Activated T-cell treated with anti-CD3 and anti-CD28 coated beads, Interleukin-2, amount 50 U/mL, for 4 hours (primary cell): ENCODE data around the gene CYFIP2. TPM values are rescaled to one million over a fixed set of nuclear protein-coding genes. Genes with fewer than 3 reads are reported as not detected.
A peak's percentile ranks its signal among the peaks of the same experiment; 100 is the strongest.

ENCODE experiments used
- ATAC-seq, 2 donors: fragments of 200-7000 bp; cut with Tn5 transposase; one replicate each; pipeline ENCODE4 v1.10.0; 2021
- DNase-seq: peaks from one replicate; pipeline ENCODE4 v3.0.0-alpha.2; 2020
- H3K27me3 Mint-ChIP-seq: one replicate; pipeline ENCODE4 v1.8.0; 2021; ENCODE audit warnings: low read depth, mixed read lengths
- H3K36me3 Mint-ChIP-seq: one replicate; pipeline ENCODE4 v1.8.0; 2022; ENCODE audit warnings: mixed read lengths; ENCODE audit not compliant: insufficient read depth
- H3K4me1 Mint-ChIP-seq: one replicate; pipeline ENCODE4 v1.8.0; 2021; ENCODE audit warnings: low read depth, mixed read lengths
- H3K4me3 Mint-ChIP-seq: one replicate; pipeline ENCODE4 v1.8.0; 2021; ENCODE audit warnings: mild to moderate bottlenecking, moderate library complexity, mixed read lengths
- H3K9me3 Mint-ChIP-seq: one replicate; pipeline ENCODE4 v1.8.0; 2021; ENCODE audit warnings: mixed read lengths
- total RNA-seq, 3 donors: library from RNA; stranded (reverse); gene quantifications; one replicate each; pipeline ENCODE4 v1.2.1, GENCODE V29; 2021

Gene CYFIP2
- total RNA-seq, 3 donors from 2014 or later: 160 to 191 (median 175) TPM

DNA sequence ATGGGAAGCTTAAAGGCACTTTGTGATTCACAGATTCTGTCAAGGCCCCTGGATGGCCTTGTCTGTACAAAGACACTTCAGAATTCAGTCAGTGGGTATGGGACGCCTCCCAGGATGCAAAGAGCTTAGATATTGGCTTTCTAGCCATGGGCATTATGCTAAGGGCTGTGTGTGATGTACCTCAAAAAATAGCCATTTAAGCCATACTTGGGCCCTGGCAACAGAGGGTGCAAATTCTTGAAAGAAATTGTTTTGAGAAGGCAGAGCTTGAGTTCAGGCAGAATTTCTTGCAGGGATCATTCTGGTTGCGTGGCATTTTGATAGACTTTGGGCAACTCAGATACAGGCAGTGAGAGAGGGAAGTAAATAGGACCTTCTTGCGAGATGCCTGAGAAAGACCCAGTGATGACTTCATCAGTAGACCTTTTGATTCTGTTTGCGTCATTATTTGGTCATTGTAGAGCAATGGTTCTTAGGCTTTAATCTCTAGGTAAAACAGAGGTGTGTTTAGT lies 3.9 kb downstream of the CYFIP2 start:
- Mint-ChIP-seq H3K4me1 (peaks cover 85% of the 10 kb centered on the region), H3K9me3 (no peaks in the 10 kb centered on the region), H3K36me3 (peaks cover 22% of the 10 kb centered on the region), H3K27me3 (no peaks in the 10 kb centered on the region), H3K4me3 (peak overlapping the region; percentile 70)
- DNase-seq: no peak
- ATAC-seq: no peak

DNA sequence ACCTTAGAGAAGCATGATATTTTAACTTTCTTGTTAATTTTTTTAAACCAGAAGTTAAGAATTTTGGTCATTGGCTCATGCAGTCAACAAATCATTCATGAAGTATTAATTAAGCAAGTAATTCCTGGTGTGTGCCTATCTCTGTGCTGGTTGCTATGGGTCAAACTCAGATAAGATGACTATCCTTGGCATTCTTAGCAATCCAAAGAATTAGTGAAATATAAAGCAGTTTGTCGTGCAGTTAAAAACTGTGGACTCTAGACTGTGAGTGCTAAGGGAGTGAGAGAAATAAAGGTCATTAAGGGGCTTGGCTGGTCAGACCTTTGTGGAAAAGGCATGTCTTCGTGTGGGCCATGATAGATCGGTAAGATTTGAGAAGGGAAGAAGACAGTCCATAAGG lies 4.8 kb downstream of the CYFIP2 start:
- ATAC-seq (no peak), DNase-seq (no peak)
- Mint-ChIP-seq H3K4me3 (peak overlapping the region; percentile 72), H3K4me1 (peaks cover 82% of the 10 kb centered on the region), H3K27me3 (no peaks in the 10 kb centered on the region), H3K9me3 (no peaks in the 10 kb centered on the region), H3K36me3 (peaks cover 22% of the 10 kb centered on the region)

DNA sequence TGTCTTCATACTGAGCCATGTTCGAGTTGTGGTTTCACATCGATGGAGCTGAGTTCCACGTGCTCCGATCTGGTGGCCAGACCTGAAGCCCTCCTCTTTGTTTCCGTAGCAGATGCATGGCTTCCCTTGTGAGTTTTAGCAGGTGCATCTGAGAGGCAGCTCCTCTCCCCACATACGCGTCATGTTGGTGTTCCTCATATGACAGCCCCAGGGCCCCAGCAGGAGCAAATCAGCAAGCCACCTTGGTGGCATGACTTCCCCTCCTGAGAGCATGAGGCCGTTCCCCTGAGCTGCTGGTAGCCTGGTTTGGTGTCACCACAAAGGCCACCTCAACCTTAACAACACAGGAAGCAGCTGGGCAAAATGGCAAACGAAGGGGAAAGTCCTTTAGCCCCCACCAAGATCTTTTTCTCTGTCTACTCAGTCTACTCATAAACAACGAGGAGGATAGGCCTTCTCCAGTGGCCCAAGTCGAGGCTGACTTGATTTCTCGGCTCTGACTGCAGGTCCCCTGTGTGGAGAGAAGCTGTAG lies 5.9 kb downstream of the CYFIP2 start:
- DNase-seq (peak; percentile 67), ATAC-seq (peak; percentile 84 to 90)
- Mint-ChIP-seq H3K4me1 (peaks cover 89% of the 10 kb centered on the region), H3K36me3 (peaks cover 22% of the 10 kb centered on the region), H3K27me3 (no peaks in the 10 kb centered on the region), H3K9me3 (no peaks in the 10 kb centered on the region), H3K4me3 (peak overlapping the region; percentile 72)

DNA sequence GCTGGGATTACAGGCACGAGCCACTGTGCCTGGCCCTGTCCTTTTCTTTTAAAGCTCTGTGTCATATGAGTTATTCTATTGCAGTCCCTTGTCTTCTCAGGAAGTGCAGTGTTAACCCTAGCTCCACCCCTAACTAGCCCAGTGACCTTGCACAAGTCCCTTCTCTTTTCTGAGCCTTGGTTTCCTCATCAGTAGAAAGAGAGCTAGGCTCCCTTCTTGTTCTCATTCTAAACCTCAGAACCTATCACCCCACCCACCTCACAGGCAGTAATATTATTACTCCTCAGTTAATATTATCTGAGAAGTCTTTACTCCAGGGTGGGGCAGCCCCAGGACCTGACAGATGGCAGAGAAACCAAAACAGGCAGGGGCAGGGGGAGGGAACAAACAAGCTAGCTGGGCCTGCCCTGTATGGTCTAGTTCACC lies 7.2 kb downstream of the CYFIP2 start:
- DNase-seq (no peak), ATAC-seq (peak; percentile 24 to 37)
- Mint-ChIP-seq H3K4me1 (peaks cover 86% of the 10 kb centered on the region), H3K4me3 (peak overlapping the region; percentile 69), H3K27me3 (no peaks in the 10 kb centered on the region), H3K36me3 (peaks cover 22% of the 10 kb centered on the region), H3K9me3 (no peaks in the 10 kb centered on the region)

DNA sequence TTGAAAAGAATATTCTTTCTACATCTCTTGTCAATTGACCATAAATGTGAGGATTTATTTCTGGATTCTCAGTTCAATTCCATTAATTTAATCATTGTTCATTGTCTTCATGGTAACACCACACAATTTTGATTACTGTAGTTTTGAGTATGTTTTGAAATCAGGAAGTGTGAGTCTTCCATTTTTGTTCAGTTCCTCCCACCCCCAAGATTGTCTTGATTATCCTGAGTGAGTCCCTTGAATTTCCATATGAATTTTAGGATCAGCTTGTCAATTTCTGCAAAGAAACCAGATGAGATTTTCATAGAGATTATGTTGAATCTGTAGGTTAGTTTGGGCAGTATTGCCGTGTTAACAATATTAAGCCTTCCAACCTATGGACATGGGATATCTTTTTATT lies 9.5 kb downstream of the CYFIP2 start:
- no peak overlapping the region for H3K4me3 Mint-ChIP-seq

DNA sequence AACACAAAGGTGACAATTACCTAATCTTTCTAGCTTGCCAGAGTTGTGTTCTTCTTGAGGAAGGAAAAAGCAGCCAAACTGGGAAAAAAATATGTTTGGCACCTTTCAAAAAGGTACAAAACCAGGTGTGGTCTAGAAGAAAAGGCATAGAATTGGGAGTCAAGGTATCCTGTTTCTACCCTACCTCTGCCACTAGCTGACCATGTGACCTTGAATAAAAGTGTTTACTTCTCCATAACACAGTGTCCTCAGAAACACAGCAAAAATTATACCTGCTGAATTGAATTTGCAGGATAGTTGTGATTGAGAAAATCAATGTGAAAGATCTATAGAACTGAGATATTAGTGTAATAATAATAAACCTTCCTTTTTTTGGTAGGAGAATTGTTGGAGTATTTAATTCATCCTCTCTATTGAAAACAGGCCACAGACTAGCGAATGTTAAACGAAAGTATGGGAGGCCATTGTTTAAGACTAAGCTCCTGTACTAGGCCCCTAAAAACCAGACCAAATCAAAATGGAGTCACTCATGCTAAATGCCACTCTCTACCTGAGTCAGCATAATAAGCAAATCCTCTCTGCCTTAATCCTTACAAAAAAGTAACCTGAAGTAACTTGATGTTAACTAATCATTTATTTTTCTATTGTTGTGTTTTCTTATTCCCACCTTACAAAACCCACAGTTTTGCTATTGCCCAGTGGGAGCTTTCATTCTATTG lies 12.6 kb downstream of the CYFIP2 start:
- peaks cover 3% of the 10 kb centered on the region for H3K9me3 Mint-ChIP-seq
- H3K36me3 Mint-ChIP-seq: peaks cover 4% of the 10 kb centered on the region
- H3K27me3 Mint-ChIP-seq: no peaks in the 10 kb centered on the region
- H3K4me1 Mint-ChIP-seq: peaks cover 85% of the 10 kb centered on the region
- DNase-seq (no peak), ATAC-seq (no peak)
- H3K4me3 Mint-ChIP-seq: no peak overlapping the region

More for the DNA sequence above, 9.5 kb downstream of the CYFIP2 start:
- ATAC-seq (no peak), DNase-seq (no peak)
- H3K36me3 Mint-ChIP-seq: peaks cover 9% of the 10 kb centered on the region
- peaks cover 84% of the 10 kb centered on the region for H3K4me1 Mint-ChIP-seq
- no peaks in the 10 kb centered on the region for H3K9me3 Mint-ChIP-seq
- no peaks in the 10 kb centered on the region for H3K27me3 Mint-ChIP-seq

DNA sequence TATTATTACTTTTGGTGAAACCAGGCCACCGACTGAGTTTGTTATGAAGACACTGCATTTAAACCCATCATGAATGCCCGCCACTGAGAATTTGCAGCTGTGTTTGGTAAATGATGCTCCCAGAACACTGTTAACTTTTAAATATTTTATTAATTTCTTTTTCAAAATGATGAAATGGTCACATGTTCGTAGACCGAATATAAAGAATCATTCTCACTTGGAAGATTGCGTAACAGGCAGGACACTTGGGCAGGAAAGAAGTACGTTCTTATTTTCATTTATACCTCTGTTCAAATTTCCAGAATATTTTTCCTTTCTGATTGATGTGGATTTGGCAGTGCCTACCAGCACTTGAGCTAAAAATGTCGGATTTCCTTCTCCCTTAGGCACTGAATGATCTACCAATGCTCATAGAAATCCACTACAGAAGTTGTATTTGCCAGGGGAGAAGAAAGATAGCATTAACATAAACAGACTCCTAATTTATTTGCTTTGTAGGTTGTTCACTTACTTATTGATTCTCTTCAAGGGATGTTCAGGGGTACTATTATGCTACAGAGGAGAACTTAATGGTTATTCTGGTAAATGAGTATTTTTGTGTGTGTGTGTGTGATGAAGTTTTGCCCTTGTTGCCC lies 13.8 kb downstream of the CYFIP2 start:
- no peak for ATAC-seq
- H3K9me3 Mint-ChIP-seq: peaks cover 3% of the 10 kb centered on the region
- peaks cover 86% of the 10 kb centered on the region for H3K4me1 Mint-ChIP-seq
- peaks cover 6% of the 10 kb centered on the region for H3K36me3 Mint-ChIP-seq
- H3K4me3 Mint-ChIP-seq: no peak overlapping the region
- DNase-seq: no peak
- H3K27me3 Mint-ChIP-seq: no peaks in the 10 kb centered on the region

DNA sequence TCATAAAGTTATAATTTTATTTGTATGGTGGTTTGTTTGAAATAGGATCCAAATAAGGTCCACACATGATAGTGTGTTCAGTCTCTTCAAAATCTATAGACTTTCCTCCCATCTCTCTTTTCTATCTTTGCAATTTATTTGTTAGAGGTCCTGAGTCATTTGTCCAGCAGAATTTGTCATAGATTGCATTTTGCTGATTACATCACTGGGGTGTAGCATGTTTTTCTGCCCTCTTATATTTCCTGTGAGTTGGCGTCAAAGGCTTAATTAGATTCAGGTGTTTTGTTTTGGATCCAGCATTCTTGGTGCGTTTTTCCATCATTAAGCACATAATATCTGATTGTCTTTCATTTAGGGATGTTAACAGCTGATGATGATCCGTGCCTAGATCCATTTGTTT lies 15.0 kb downstream of the CYFIP2 start:
- no peaks in the 10 kb centered on the region for H3K27me3 Mint-ChIP-seq
- H3K4me3 Mint-ChIP-seq: peak overlapping the region; percentile 29
- H3K9me3 Mint-ChIP-seq: peaks cover 3% of the 10 kb centered on the region
- ATAC-seq (peak in 1 of 2 donors; percentile 13), DNase-seq (no peak)
- peaks cover 10% of the 10 kb centered on the region for H3K36me3 Mint-ChIP-seq
- peaks cover 89% of the 10 kb centered on the region for H3K4me1 Mint-ChIP-seq

DNA sequence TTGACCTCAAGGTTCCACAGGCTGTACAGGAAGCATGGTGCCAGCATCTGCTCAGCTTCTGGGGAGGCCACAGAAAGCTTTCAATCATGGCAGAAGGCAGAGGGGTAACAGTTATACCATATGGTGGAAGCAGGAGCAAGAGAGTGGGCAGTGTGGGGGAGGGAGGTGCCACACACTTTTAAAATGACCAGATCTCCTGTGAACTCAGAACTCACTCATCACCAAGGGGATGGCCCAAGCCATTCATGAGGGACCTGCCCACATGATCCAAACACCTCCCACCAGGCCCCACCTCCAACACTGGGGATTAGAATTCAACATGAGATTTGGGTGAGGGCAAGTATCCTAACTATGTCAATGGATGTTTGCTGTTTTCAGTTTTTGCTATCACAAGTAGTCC lies 16.2 kb downstream of the CYFIP2 start:
- Mint-ChIP-seq H3K27me3 (no peaks in the 10 kb centered on the region), H3K4me1 (peaks cover 78% of the 10 kb centered on the region), H3K36me3 (peaks cover 11% of the 10 kb centered on the region), H3K4me3 (no peak overlapping the region), H3K9me3 (peaks cover 3% of the 10 kb centered on the region)
- ATAC-seq (no peak), DNase-seq (no peak)

DNA sequence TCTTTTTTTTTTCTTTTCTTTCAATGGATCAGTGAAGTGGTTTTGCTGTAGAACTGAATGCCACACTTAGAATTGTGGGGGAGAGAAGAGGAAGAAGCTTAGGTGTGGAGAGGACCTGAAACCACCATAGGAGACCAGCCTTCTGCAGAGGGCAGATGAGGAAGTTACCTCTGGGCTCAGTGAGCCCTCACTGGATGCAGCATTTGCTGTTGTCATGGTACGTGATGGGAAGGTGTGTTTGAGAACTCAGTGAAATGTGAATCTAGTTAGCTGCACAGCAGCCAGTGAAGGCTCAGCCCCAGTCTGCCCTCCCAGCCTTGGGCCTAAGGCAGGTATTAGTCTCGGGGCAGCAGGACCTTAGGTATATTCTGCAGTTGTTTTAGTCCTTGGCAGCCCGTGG lies 17.5 kb downstream of the CYFIP2 start:
- Mint-ChIP-seq H3K36me3 (peaks cover 22% of the 10 kb centered on the region), H3K9me3 (peaks cover 3% of the 10 kb centered on the region), H3K4me1 (peaks cover 80% of the 10 kb centered on the region), H3K27me3 (no peaks in the 10 kb centered on the region), H3K4me3 (peak overlapping the region; percentile 22)
- DNase-seq (no peak), ATAC-seq (peak; percentile 42 to 55)

DNA sequence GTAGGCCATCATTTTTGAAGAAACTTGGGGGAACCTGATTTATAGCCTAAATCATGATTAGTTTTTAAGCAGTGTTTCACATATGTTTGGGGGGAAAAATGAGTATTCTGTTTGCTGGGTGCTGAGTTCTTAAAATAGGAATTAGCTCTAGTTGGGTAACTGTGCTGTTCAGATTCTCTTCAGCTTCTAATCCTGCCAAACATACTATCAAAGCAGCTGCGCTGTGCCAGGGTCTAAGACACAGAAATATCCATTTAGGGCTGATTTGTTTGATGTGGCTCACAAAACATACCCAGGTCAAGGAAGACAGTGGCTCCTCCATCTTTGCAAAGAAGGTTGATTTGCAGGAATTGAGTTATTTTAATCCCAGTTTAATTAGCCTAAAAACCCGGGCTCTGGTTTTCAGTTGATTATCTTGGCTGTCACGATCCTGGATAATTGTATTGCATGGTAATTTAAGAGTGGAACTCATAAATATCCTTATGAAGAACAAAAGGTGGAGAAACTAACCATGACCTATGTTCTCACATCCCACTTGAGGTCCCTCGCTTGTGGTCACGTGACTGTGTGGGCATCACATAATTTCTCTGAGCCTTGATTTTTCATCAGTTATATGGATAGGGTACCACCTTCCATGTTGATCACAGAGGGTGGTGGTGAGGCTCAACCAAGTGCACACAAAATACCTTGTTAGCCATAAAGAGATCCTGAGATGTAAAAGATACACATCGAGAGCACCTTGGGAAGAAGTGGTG lies 18.7 kb downstream of the CYFIP2 start:
- H3K36me3 Mint-ChIP-seq: peaks cover 29% of the 10 kb centered on the region
- no peak for ATAC-seq
- peaks cover 82% of the 10 kb centered on the region for H3K4me1 Mint-ChIP-seq
- H3K4me3 Mint-ChIP-seq: no peak overlapping the region
- H3K9me3 Mint-ChIP-seq: peaks cover 3% of the 10 kb centered on the region
- no peak for DNase-seq
- H3K27me3 Mint-ChIP-seq: no peaks in the 10 kb centered on the region

DNA sequence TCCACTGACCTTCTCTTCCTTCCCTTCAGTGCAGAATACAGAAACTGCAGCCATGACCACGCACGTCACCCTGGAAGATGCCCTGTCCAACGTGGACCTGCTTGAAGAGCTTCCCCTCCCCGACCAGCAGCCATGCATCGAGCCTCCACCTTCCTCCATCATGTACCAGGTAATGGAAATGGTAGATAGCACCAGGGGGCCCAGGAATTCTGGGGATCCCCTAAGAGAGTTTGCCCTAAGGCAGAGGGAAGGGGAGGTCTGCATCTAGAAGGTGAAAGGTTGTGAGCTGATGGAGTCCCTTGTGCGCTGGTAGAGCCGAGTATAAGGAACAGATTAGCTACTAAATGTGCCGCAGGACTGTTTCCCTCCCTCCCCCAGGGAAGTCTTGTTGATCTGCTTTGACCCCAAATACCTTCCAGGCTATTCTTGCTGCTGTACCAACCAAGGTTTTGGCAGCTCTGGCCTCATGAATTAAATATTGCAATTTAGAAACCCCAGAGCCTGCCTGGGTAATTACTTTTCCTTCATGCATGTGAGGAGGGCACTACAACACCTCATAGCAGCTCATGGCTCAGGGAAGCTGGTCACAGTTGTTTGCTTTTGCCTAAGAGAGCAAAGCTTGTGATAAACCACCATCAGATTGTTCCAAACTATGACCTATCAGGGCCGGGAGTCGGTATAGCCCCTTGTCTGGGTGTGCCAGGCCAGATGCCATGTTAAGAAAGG lies 19.6 kb downstream of the CYFIP2 start:
- ATAC-seq (no peak), DNase-seq (no peak)
- peaks cover 36% of the 10 kb centered on the region for H3K36me3 Mint-ChIP-seq
- H3K9me3 Mint-ChIP-seq: peaks cover 3% of the 10 kb centered on the region
- H3K4me3 Mint-ChIP-seq: no peak overlapping the region
- no peaks in the 10 kb centered on the region for H3K27me3 Mint-ChIP-seq
- H3K4me1 Mint-ChIP-seq: peaks cover 84% of the 10 kb centered on the region

DNA sequence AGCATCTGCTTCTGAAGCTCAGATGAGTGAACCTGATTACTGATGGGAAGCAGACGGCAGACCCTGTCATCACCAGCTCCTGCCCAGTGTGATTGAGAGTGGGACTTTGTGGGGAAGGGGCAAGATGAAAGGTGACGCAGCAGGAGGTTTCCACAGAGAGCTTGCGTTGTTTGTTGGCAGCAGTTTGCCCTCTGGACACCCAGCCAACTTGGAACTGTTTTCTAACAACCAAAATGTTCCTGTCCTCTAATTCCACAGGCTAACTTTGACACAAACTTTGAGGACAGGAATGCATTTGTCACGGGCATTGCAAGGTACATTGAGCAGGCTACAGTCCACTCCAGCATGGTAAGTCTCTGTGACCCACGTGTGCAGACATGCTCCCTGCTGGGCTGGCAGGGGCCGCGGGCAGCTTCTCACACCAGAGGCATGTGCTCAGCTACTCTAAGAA lies 20.9 kb downstream of the CYFIP2 start:
- H3K4me3 Mint-ChIP-seq: no peak overlapping the region
- DNase-seq: no peak
- peaks cover 84% of the 10 kb centered on the region for H3K4me1 Mint-ChIP-seq
- no peaks in the 10 kb centered on the region for H3K27me3 Mint-ChIP-seq
- ATAC-seq: no peak
- peaks cover 2% of the 10 kb centered on the region for H3K9me3 Mint-ChIP-seq
- peaks cover 46% of the 10 kb centered on the region for H3K36me3 Mint-ChIP-seq
